CD4-positive, CD25-positive, alpha-beta regulatory T cell (primary cell): ENCODE measurements around the gene MRPS11. TPM values are rescaled to one million over a fixed set of nuclear protein-coding genes. Genes with fewer than 3 reads are reported as not detected.
A peak's percentile ranks its signal among the peaks of the same experiment; 100 is the strongest.
"Not testable (repeated sequence)": the region's sequence is repeated elsewhere in the genome, so short reads cannot be mapped to it uniquely, and the experiment has no call there.

Source experiments
- ATAC-seq, 2 donors: fragments of 150-1000 bp; cut with Tn5 transposase; one replicate each; pipeline ENCODE4 v1.10.0; 2021; ENCODE audit warnings: low read depth in 2 of 2, moderate number of reproducible peaks in 2 of 2, moderate library complexity in 1 of 2
- DNase-seq, 3 donors: peaks; one replicate each; pipeline versions ENCODE4 v3.0.0 to v3.0.0-alpha.2; 2012 to 2022; ENCODE audit warnings: mixed read lengths in 1 of 3
- H3K27ac ChIP-seq: one replicate; pipeline ENCODE4 v1.7.0; 2013; ENCODE audit warnings: mild to moderate bottlenecking, low read length; ENCODE audit not compliant: insufficient read depth, poor library complexity, severe bottlenecking
- H3K27me3 ChIP-seq: one replicate; pipeline ENCODE4 v1.7.0; 2013; ENCODE audit warnings: low read length; ENCODE audit not compliant: control insufficient read depth, insufficient read depth
- H3K36me3 ChIP-seq: one replicate; pipeline ENCODE4 v1.7.0; 2013; ENCODE audit warnings: mild to moderate bottlenecking, low read length, moderate library complexity; ENCODE audit not compliant: control insufficient read depth, insufficient read depth
- H3K4me1 ChIP-seq: 2 replicates; pipeline ENCODE4 v1.7.0; 2013; ENCODE audit warnings: mild to moderate bottlenecking, low read length; ENCODE audit not compliant: insufficient read depth, control insufficient read depth, poor library complexity, severe bottlenecking
- H3K4me3 ChIP-seq: one replicate; pipeline ENCODE4 v1.7.0; 2013; ENCODE audit warnings: low read depth, mild to moderate bottlenecking, low read length, moderate library complexity
- H3K9me3 ChIP-seq, 2 experiments: 1 replicate in 1 of 2; 2 replicates in 1 of 2; pipeline ENCODE4 v1.7.0; 2013; ENCODE audit warnings: low read length in 2 of 2, mild to moderate bottlenecking in 1 of 2, moderate library complexity in 1 of 2; ENCODE audit not compliant: control insufficient read depth in 2 of 2
- H3K27ac Mint-ChIP-seq, 3 donors: one replicate each; pipeline ENCODE4 v1.8.0; 2020 to 2022; ENCODE audit warnings: mild to moderate bottlenecking in 3 of 3, mixed read lengths in 3 of 3, moderate library complexity in 2 of 3
- H3K27me3 Mint-ChIP-seq: one replicate; pipeline ENCODE4 v1.8.0; 2022; ENCODE audit warnings: mild to moderate bottlenecking, mixed read lengths
- H3K36me3 Mint-ChIP-seq: one replicate; pipeline ENCODE4 v1.8.0; 2020; ENCODE audit warnings: mixed read lengths
- H3K4me1 Mint-ChIP-seq, 4 donors: one replicate each; pipeline ENCODE4 v1.8.0; 2020 to 2022; ENCODE audit warnings: mixed read lengths in 4 of 4, mild to moderate bottlenecking in 1 of 4
- H3K4me3 Mint-ChIP-seq, 4 donors: one replicate each; pipeline ENCODE4 v1.8.0; 2020 to 2022; ENCODE audit warnings: mild to moderate bottlenecking in 4 of 4, mixed read lengths in 4 of 4, moderate library complexity in 3 of 4
- H3K9me3 Mint-ChIP-seq, 7 donors: one replicate each; pipeline ENCODE4 v1.8.0; 2020 to 2022; ENCODE audit warnings: mixed read lengths in 7 of 7, mild to moderate bottlenecking in 3 of 7, moderate library complexity in 2 of 7
- polyA plus RNA-seq, 4 donors: library from polyadenylated mRNA; unstranded; fragments of 300-500 nt; fragmentation: Illumina TruSeq; gene quantifications; one replicate each; pipeline ENCODE4 v1.2.3, GENCODE V29; 2021
- total RNA-seq: library from RNA; stranded (reverse); gene quantifications from one replicate; pipeline ENCODE4 v1.2.3, GENCODE V29; 2022

The MRPS11 gene
- total and polyA plus RNA-seq, 5 donors from 2014 or later = 21.8 to 64.2 (median 58.1) TPM

GRCh38 chr15:88473661-88474293 is 6.3 kb downstream of the MRPS11 start:
- DNase-seq, H3K4me3 ChIP-seq, H3K9me3 ChIP-seq, ATAC-seq, H3K27me3 Mint-ChIP-seq, H3K4me3 Mint-ChIP-seq, H3K4me1 Mint-ChIP-seq, H3K27ac Mint-ChIP-seq, H3K4me1 ChIP-seq, H3K27me3 ChIP-seq, H3K9me3 Mint-ChIP-seq, H3K27ac ChIP-seq: not testable (repeated sequence)
- peaks cover 40% of the 10 kb centered on the region for H3K36me3 ChIP-seq
- peaks cover 28% of the 10 kb centered on the region for H3K36me3 Mint-ChIP-seq

- ATAC-seq (no peak), DNase-seq (peak in 2 of 3 donors; percentile 33 to 51)
- H3K9me3 Mint-ChIP-seq = no peaks in the 10 kb centered on the region
- peak overlapping the region in 1 of 3 donors; percentile 60 for H3K27ac Mint-ChIP-seq
- H3K27ac ChIP-seq = no peak overlapping the region
- no peak overlapping the region for H3K4me3 ChIP-seq
- H3K4me1 Mint-ChIP-seq = peaks cover 0 to 3% (median 0%) of the 10 kb centered on the region in 4 donors
- no peaks in the 10 kb centered on the region for H3K4me1 ChIP-seq
- no peak overlapping the region for H3K4me3 Mint-ChIP-seq
- H3K36me3 Mint-ChIP-seq = peaks cover 32% of the 10 kb centered on the region
- peaks cover 43% of the 10 kb centered on the region for H3K36me3 ChIP-seq
- H3K27me3 Mint-ChIP-seq = no peaks in the 10 kb centered on the region
- H3K27me3 ChIP-seq = no peaks in the 10 kb centered on the region
- H3K9me3 ChIP-seq = no peaks in the 10 kb centered on the region
These were observed 9.1 kb downstream of the MRPS11 start for GRCh38 chr15:88476635-88477060.

- no peaks in the 10 kb centered on the region for H3K27me3 Mint-ChIP-seq
- DNase-seq (no peak), ATAC-seq (no peak)
- peaks cover 29% of the 10 kb centered on the region for H3K36me3 Mint-ChIP-seq
- H3K4me3 Mint-ChIP-seq = no peak overlapping the region
- peaks cover 43% of the 10 kb centered on the region for H3K36me3 ChIP-seq
- H3K4me3 ChIP-seq = no peak overlapping the region
- H3K9me3 ChIP-seq = no peaks in the 10 kb centered on the region
- no peaks in the 10 kb centered on the region for H3K4me1 Mint-ChIP-seq
- no peaks in the 10 kb centered on the region for H3K4me1 ChIP-seq
- peak overlapping the region in 1 of 3 donors; percentile 60 for H3K27ac Mint-ChIP-seq
- no peaks in the 10 kb centered on the region for H3K9me3 Mint-ChIP-seq
- H3K27me3 ChIP-seq = no peaks in the 10 kb centered on the region
- H3K27ac ChIP-seq = no peak overlapping the region
These were observed 9.6 kb downstream of the MRPS11 start for GRCh38 chr15:88477126-88477525.

- Histone ChIP-seq H3K27me3 (no peaks in the 10 kb centered on the region), H3K36me3 (peaks cover 35% of the 10 kb centered on the region), H3K9me3 (no peaks in the 10 kb centered on the region), H3K4me3 (no peak overlapping the region), H3K27ac (no peak overlapping the region), H3K4me1 (no peaks in the 10 kb centered on the region)
- H3K9me3 Mint-ChIP-seq = no peaks in the 10 kb centered on the region
- no peaks in the 10 kb centered on the region for H3K27me3 Mint-ChIP-seq
- H3K27ac Mint-ChIP-seq = no peak overlapping the region
- peaks cover 32% of the 10 kb centered on the region for H3K36me3 Mint-ChIP-seq
- H3K4me3 Mint-ChIP-seq = no peak overlapping the region
- DNase-seq (no peak), ATAC-seq (no peak)
- no peaks in the 10 kb centered on the region for H3K4me1 Mint-ChIP-seq
These were observed 10.4 kb downstream of the MRPS11 start for GRCh38 chr15:88477904-88478303.

- H3K9me3 ChIP-seq = no peaks in the 10 kb centered on the region
- no peak overlapping the region for H3K27ac ChIP-seq
- no peaks in the 10 kb centered on the region for H3K4me1 Mint-ChIP-seq
- no peaks in the 10 kb centered on the region for H3K4me1 ChIP-seq
- DNase-seq = no peak
- H3K36me3 Mint-ChIP-seq = peaks cover 32% of the 10 kb centered on the region
- ATAC-seq = no peak
- H3K27ac Mint-ChIP-seq = no peak overlapping the region
- H3K4me3 Mint-ChIP-seq = no peak overlapping the region
- H3K27me3 Mint-ChIP-seq = no peaks in the 10 kb centered on the region
- H3K9me3 Mint-ChIP-seq = no peaks in the 10 kb centered on the region
- peaks cover 28% of the 10 kb centered on the region for H3K36me3 ChIP-seq
- H3K4me3 ChIP-seq = no peak overlapping the region
- H3K27me3 ChIP-seq = no peaks in the 10 kb centered on the region
These were observed 11.7 kb downstream of the MRPS11 start for GRCh38 chr15:88479169-88479568.

- ATAC-seq = no peak
- peaks cover 26% of the 10 kb centered on the region for H3K36me3 Mint-ChIP-seq
- no peaks in the 10 kb centered on the region for H3K9me3 Mint-ChIP-seq
These were observed 13.5 kb downstream of the MRPS11 start for GRCh38 chr15:88480981-88481380.

GRCh38 chr15:88482263-88482662 is 14.8 kb downstream of the MRPS11 start:
- H3K27me3 ChIP-seq = no peaks in the 10 kb centered on the region
- H3K27ac ChIP-seq = no peak overlapping the region
- H3K27me3 Mint-ChIP-seq = no peaks in the 10 kb centered on the region
- no peak overlapping the region for H3K4me3 ChIP-seq
- no peaks in the 10 kb centered on the region for H3K9me3 ChIP-seq
- ATAC-seq = no peak
- H3K4me3 Mint-ChIP-seq = no peak overlapping the region
- no peaks in the 10 kb centered on the region for H3K4me1 ChIP-seq
- H3K4me1 Mint-ChIP-seq = no peaks in the 10 kb centered on the region
- H3K36me3 ChIP-seq = peaks cover 9% of the 10 kb centered on the region
- peak in 1 of 3 donors; percentile 7 for DNase-seq
- H3K9me3 Mint-ChIP-seq = no peaks in the 10 kb centered on the region
- no peak overlapping the region for H3K27ac Mint-ChIP-seq
- peaks cover 24% of the 10 kb centered on the region for H3K36me3 Mint-ChIP-seq

More at GRCh38 chr15:88480981-88481380, 13.5 kb downstream of the MRPS11 start:
- Histone ChIP-seq H3K4me1 (no peaks in the 10 kb centered on the region), H3K36me3 (peaks cover 15% of the 10 kb centered on the region), H3K4me3 (no peak overlapping the region), H3K9me3 (no peaks in the 10 kb centered on the region), H3K27me3 (no peaks in the 10 kb centered on the region), H3K27ac (no peak overlapping the region)
- Mint-ChIP-seq H3K4me3 (no peak overlapping the region), H3K27me3 (no peaks in the 10 kb centered on the region), H3K27ac (no peak overlapping the region), H3K4me1 (no peaks in the 10 kb centered on the region)
- DNase-seq = no peak

GRCh38 chr15:88484682-88485331 is 17.3 kb downstream of the MRPS11 start:
- H3K27ac ChIP-seq = no peak overlapping the region
- H3K9me3 Mint-ChIP-seq = no peaks in the 10 kb centered on the region
- H3K9me3 ChIP-seq = no peaks in the 10 kb centered on the region
- no peak overlapping the region for H3K27ac Mint-ChIP-seq
- H3K27me3 ChIP-seq = no peaks in the 10 kb centered on the region
- no peak for ATAC-seq
- H3K4me1 Mint-ChIP-seq = no peaks in the 10 kb centered on the region
- H3K4me3 ChIP-seq = no peak overlapping the region
- no peaks in the 10 kb centered on the region for H3K27me3 Mint-ChIP-seq
- no peaks in the 10 kb centered on the region for H3K4me1 ChIP-seq
- DNase-seq = no peak
- no peak overlapping the region for H3K4me3 Mint-ChIP-seq
- no peaks in the 10 kb centered on the region for H3K36me3 ChIP-seq
- H3K36me3 Mint-ChIP-seq = peaks cover 14% of the 10 kb centered on the region
